Kidney glomerular epithelial cell (primary cell): ENCODE results near the gene PEF1.

Experiments used
- DNase-seq: peaks from one replicate; lab custom pipeline; 2025; lab: John Stamatoyannopoulos, UW

PEF1 gene

GRCh38 chr1:31671147-31671546 is 26.5 kb upstream of the PEF1 start:
- no peak for DNase-seq

DNA sequence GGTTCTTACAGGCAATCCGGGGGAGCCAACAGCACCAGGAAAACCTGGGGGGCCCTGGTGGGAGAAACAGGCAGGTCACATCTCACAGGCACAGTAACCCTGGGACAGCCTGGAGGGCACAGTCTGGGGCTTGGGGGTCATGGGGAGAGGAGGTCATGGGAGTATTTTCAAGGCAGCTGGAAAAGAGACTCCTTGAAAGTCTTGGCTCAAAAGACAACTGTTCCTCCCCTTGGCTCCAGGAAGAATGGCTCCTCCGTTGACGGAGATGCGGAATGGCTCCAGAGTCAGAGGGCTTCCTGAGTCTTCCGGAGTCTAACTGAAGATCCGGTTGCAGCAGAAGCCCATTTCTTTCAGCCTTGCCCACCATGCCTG is 25.9 kb upstream of the PEF1 start:
- DNase-seq, result no peak

- peak; percentile 62 for DNase-seq
Measured at GRCh38 chr1:31669786-31670592, 25.3 kb upstream of the PEF1 start.

DNA sequence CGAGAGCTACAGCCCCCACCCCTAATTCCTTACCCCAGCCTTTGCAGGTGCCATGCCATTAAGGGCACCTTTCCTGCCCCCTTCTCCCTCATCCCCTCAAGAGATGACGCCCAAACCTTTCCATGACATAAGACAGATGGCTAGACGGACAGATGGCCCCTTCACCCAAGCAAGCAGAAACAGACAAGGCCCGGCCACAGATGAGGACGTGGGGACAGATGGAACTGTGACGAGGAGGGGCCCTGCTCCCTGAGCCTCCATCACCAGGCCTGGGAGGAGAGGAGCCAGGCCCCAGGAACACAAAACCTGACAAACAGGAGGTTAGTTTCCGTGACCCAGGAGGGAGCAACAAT is 24.7 kb upstream of the PEF1 start:
- no peak for DNase-seq

DNA sequence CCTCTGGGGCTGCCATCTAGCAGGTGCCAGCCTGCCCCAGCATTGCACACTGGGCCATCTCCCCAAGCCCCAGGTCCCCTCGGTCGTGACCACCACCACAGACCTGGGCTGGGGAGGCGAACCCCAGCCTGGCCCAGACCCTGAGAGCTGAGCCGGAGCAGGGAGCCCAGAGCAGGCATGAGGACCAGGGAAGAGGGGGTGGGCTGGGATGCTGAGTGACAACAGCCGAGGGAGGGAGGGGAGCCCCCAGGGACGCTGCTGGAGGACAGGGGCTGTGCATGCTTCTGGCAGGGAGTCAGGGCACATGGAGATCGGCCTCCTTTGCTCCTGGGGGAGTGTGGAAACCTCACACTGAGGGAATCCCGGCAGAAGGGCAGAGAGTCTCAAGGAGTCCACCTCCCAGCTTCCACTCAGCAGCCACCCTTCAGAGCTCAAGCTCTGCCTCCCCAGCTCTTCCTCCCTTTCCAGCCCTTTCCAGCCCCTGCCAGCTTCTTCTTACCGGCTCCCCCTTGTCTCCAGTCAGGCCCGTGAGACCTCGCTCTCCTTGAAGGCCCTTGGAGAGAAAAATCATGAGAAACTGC is 23.7 kb upstream of the PEF1 start:
- DNase-seq, result no peak

DNA sequence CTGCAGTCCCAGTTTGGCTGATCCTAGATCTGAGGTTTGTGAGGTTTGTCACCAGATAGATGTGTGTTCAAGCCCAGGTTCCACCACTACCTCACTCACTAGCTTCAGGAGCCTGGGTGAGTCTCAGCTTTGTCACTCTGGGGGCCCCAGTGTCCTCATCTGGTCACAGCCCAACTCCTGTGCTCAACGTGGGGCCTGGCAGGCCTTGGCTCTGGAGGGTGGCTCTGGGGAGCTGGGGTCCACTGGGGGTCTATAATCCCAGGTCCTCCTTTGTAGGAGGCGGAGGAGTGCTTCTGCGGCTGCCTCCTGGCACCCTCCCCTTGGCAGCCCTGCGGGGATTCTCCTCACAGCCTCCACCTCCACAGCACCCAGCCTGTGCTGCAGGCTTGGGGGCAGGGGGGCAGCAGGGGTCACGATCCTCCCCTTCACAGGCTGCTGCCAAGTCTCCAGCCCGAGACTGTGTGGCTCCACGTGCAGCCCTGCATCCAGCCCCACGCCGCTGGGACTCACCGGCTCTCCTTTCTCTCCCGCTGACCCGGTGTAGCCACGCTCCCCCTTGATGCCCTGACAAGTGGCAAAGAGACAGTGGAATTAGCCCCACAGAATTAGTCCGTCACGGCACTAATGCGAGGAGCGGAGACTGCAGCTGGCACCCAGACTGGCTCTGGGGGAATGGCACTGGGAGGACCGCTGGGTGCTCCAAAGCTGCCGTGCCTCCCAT is 22.5 kb upstream of the PEF1 start:
- DNase-seq, result no peak

GRCh38 chr1:31666263-31666963 is 21.7 kb upstream of the PEF1 start:
- peak; percentile 46 for DNase-seq

DNA sequence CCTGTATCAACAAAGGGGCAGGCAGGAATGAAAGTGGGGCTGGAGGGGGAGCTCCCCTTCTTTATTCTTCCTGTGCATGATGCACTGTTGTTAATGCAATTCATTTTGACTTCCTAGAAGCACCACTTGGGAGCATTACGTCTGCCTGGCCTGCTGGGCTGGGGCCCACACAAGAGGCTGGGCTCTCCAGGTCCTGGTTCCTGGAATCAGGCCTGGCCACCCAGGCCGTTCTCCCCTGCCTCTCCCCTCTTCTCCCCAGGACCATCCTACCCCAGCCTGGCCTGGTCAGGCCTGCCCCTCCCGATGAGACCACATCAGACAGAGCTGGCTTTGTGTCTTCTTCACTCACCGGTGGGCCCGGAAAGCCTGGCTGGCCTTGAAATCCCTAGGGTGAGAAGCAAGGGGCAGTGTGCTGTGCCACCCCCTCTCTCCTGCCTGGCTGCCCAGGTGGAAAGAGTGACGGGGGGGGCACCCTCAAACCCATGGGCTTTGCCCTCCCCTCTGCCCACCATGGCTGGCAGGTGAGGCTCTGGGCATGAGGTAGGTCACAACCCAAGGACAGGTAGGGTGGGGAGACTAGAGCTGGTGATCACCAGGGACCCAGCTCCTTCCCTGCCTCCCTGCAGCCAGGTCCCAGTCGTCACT is 20.7 kb upstream of the PEF1 start:
- DNase-seq, result no peak

DNA sequence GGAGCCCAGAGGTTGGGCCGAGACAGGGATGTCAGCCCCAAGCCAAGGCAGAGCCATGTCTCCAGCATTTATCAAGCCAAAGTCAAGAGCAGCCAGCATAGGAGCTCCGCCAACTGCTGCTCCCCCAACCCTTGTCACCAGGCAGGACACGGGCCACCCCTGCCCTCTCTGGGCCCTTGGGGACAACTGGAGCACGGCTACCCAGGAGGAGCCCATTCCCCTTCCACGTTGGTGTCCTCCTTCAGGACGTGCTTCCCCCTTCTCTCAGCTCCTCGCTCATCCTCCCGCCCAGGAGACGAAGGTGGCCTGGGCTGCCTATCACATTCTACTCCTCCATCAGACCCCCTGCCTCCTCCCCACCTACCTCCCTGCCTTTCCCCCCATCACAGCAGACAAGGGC is 19.9 kb upstream of the PEF1 start:
- DNase-seq, result no peak

- DNase-seq, result peak; percentile 34
Measured at GRCh38 chr1:31663622-31664452, 19.2 kb upstream of the PEF1 start.

GRCh38 chr1:31662463-31662862 is 17.8 kb upstream of the PEF1 start:
- DNase-seq, result no peak

DNA sequence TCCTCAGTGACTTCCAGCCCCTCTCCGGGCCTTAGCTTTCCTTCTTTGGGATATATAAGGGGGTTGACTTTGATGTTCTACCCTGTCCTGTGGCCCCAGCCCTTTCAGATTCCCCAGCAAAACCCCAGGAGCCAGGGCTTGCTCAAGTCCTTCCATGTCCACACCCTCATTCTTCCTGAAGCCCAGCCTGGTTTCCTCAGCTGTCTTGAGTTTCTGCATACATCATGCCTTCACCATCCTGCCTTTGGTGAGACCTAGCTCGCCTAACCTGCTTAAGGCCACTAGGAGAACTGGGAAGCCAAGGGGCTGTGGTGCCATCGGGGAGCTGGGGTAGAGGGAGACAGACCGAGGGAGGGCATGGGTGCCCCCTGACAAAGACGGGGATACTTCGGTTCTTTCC is 17.2 kb upstream of the PEF1 start:
- DNase-seq, result no peak

- no peak for DNase-seq
Measured at GRCh38 chr1:31660871-31661455, 16.3 kb upstream of the PEF1 start.

- no peak for DNase-seq
Measured at GRCh38 chr1:31659889-31660288, 15.2 kb upstream of the PEF1 start.

DNA sequence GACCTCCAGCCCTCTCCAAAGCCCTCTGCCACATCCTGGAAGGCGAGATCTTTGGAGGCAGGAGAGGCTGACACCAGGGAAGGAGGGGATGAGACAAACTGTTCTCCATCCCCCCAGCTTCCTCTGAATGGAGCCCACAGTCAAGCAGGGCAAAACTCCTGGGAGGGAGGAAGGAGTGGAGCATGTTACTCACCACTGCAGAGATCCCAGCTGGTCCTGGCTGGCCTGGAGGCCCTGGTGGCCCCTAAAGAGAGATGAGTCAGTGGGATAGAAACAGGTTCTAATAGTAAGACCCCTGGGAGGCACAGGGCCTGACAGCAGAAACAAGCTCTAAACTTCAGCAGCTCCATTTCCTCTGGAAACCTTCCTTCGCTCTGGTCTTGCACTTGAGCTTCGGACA is 14.0 kb upstream of the PEF1 start:
- no peak for DNase-seq

DNA sequence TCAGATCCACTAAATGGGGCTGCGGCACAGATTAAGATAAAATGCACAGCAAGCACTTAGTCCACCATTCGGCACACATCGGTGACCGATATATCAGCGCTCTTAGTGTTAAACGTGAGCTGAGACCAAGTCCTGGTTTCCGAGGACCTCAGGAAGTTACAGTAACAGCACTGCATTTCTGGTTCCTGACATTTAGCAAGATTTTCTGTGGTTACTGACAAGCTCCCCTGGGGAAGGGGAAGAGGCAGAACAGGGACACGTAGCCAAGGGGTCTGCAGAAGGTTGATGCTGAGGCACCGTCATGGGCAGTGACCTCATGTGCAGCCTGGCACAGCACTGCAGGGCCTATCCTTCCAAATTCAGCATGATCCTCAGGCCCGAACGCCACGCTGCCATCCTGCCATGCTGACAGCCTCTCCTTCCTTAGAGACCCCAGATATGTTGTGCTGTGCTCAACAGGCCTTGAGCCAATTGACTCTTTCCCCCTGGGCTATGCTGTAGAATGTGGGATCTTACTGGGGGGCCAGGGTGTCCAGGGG is 13.4 kb upstream of the PEF1 start:
- no peak for DNase-seq

DNA sequence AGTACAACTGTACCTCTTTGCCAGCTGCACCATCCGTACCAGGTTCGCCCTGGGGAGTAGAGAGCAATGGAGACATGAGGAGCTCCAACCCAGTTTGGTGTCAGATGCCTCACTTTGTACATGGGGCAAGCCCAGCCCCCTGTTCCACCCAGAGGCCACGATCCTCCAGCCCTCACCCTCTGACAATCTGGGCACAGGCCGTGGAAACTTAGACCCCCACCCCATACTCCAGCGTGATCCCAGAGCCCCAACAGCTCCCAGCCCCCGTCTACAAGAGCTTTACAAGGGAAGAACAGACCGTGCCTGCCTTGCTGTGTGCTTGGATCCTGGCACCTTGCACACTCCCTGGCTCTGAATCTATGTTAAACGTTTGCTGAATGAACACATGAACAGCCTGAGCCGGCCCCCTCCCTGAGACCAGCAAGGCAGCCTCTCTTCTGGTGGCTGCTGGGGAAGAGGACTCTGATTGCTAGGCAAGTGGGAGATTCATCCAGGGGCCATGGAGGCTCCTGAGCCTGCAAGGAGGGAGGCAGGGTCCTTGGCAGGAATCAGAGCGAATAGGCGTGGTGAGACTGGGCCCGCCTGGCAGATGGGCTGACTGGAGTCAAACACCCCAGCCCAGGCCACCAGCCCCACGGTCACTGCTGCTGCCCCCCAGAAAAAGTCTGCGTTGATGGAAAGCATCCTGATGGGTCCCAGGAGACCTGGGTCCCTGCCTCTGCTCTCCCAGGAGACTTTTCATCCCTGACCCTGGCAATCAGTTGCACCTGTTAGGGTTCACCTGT is 12.5 kb upstream of the PEF1 start:
- DNase-seq, result no peak

DNA sequence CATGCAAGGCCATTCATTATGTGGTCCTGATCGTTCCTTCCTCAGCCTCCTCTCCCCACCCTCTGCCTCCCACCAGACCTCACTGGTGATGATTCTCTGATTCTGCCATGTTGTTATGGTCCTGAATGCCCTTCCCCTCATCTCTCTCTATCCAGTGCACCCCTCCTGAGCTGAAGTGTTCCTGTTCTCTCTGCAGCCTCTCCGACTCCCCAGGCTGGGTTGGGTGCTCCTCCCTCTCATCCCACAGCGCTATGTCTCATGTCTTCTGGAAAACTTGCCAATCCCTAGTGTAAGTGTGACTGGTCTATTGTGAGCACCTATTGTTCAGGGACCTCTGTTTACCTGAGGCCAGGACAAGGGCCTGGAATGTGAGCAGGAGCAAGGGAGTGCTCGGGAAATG is 11.1 kb upstream of the PEF1 start:
- DNase-seq, result no peak

DNA sequence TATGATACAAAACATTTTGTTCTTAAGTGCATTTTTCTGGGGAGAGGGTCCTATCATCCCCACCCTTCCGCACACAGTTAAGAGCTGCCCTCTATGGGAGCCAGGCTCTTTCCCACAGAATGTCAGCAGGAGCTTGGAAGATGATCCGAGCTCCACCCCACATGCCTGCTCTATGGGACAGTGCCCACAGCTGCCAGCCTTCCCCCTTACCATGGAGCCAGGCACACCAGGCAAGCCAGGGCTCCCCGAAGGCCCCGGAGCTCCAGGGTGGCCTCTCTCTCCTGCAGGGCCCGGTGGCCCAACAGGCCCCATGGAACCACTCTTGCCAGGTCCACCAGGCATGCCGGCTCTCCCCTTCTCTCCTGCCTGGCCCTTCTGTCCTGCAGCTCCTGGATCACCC is 10.4 kb upstream of the PEF1 start:
- DNase-seq, result no peak

GRCh38 chr1:31654474-31654776 is 9.7 kb upstream of the PEF1 start:
- no peak for DNase-seq
